GM12878 (cell line): ENCODE measurements around the gene GPR158. TPM values are rescaled to one million over a fixed set of nuclear protein-coding genes. Genes with fewer than 3 reads are reported as not detected.

ENCODE experiments used
- BACH1 ChIP-seq: fragments of 450-650 bp; IDR thresholded peaks from 2 replicates; pipeline ENCODE4 v1.6.1; 2017; ENCODE audit warnings: mild to moderate bottlenecking, borderline replicate concordance
- BMI1 ChIP-seq: fragments of 450-650 bp; IDR thresholded peaks from 2 replicates; pipeline ENCODE4 v1.6.1; 2016; ENCODE audit warnings: mild to moderate bottlenecking, moderate library complexity, borderline replicate concordance
- CBX5 ChIP-seq: sonication (generic); IDR thresholded peaks from 2 replicates; pipeline ENCODE4 v1.6.1; 2016; ENCODE audit warnings: low read depth, moderate library complexity, mild to moderate bottlenecking, inconsistent platforms
- EGR1 ChIP-seq, 2 experiments: IDR thresholded peaks; 1 replicate in 1 of 2; 2 replicates in 1 of 2; pipeline ENCODE4 v1.6.1; 2011 to 2012; ENCODE audit warnings: low read depth in 2 of 2, low read length in 2 of 2, borderline replicate concordance in 1 of 2, mild to moderate bottlenecking in 1 of 2, moderate library complexity in 1 of 2
- HCFC1 ChIP-seq: fragments of 150-350 bp; IDR thresholded peaks from 2 replicates; pipeline ENCODE4 v1.6.1; 2014; ENCODE audit warnings: low read length
- RB1 ChIP-seq: fragments of 450-650 bp; formaldehyde crosslinking; IDR thresholded peaks from 2 replicates; pipeline ENCODE4 v1.6.1; 2017; ENCODE audit warnings: mild to moderate bottlenecking, borderline replicate concordance
- SIN3A ChIP-seq: IDR thresholded peaks from 2 replicates; pipeline ENCODE4 v1.6.1; 2012; ENCODE audit warnings: low read depth, low read length, improper control_type of control experiment
- SREBF2 ChIP-seq: IDR thresholded peaks from 2 replicates; pipeline ENCODE4 v1.6.1; 2012; ENCODE audit warnings: mild to moderate bottlenecking, low read length
- polyA plus RNA-seq, 11 experiments: library from polyadenylated mRNA; depleted of rRNA in 4 of 11; unstranded in 6 of 11; stranded (reverse) in 5 of 11; fragments of >200 nt; fragmentation: Nextera tagmentation in 4 of 11; fragmentation: Illumina TruSeq in 1 of 11; extraction: Ambion mirVana in 4 of 11; extraction: Trizol in 1 of 11; gene quantifications; 1 replicate in 1 of 11; 2 replicates in 10 of 11; pipeline versions ENCODE4 v1.2.1 to v1.2.3, GENCODE V29; 2011 to 2016; ENCODE audit warnings: inconsistent platforms in 2 of 11, missing spikeins in 2 of 11, low read depth in 1 of 11
- total RNA-seq, 4 experiments: library from RNA; depleted of rRNA in 3 of 4; stranded (reverse); fragments of >200 nt in 3 of 4; fragmentation: Illumina TruSeq in 1 of 4; extraction: Trizol in 1 of 4; gene quantifications; 2 replicates each; pipeline versions ENCODE4 v1.2.1 to v1.2.3, GENCODE V29; 2013 to 2021
- TF ChIP-seq, protein P1 (sequence below): fragments of 450-650 bp; IDR thresholded peaks from 2 replicates; pipeline ENCODE4 v1.6.1; 2016; ENCODE audit warnings: mild to moderate bottlenecking, moderate library complexity, borderline replicate concordance
- TF ChIP-seq, protein P2 (sequence below): IDR thresholded peaks from 2 replicates; pipeline ENCODE4 v1.6.1; 2011; ENCODE audit warnings: mild to moderate bottlenecking, low read depth, low read length, moderate library complexity; ENCODE audit not compliant: insufficient replicate concordance
- TF ChIP-seq, protein P3 (sequence below): IDR thresholded peaks from 2 replicates; pipeline ENCODE4 v1.6.1; 2012; ENCODE audit warnings: low read depth, low read length, improper control_type of control experiment
- TF ChIP-seq, protein P4 (sequence below): fragments of 450-650 bp; IDR thresholded peaks from 2 replicates; pipeline ENCODE4 v1.6.1; 2017; ENCODE audit warnings: mild to moderate bottlenecking
- TF ChIP-seq, protein P5 (sequence below): IDR thresholded peaks from 2 replicates; pipeline ENCODE4 v1.6.1; 2011; ENCODE audit warnings: borderline replicate concordance, low read depth, mild to moderate bottlenecking, moderate library complexity, mixed read lengths, low read length; ENCODE audit not compliant: insufficient read depth; ENCODE audit errors: extremely low read length
- TF ChIP-seq, protein P6 (sequence below): fragments of 450-650 bp; IDR thresholded peaks from 2 replicates; pipeline ENCODE4 v1.6.1; 2018; ENCODE audit warnings: borderline replicate concordance, mild to moderate bottlenecking; ENCODE audit not compliant: partially characterized antibody

GPR158 gene
- total and polyA plus RNA-seq, 10 of the 15 experiments (the other 5 are each of a cell fraction or from before 2014, with no cell fraction given): not detected

DNA sequence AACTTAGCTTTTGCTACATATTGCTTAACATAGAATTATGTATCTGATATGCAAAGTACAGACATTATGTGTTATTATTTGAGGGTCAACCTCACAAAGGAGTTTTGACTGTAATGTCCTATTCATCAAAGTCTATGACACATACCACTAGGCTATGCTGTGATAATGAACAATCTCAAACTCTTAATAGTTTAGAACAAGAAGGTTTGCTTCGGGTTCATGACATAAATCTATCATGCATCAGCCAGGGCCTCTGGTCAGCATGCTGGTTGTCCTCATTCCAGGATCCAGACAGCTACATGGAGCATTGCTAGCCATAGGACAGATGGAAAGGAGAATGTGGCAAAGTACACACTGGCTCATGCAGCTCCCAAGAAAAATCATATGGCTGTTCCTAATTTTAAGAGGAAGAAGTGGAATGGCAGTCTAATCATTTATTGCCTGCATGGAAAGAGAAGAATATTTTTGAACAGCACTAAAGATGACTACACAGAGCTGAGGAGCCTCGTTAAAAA, 332.1 kb downstream of the GPR158 start (continued):
- TF ChIP-seq, protein P1, sequence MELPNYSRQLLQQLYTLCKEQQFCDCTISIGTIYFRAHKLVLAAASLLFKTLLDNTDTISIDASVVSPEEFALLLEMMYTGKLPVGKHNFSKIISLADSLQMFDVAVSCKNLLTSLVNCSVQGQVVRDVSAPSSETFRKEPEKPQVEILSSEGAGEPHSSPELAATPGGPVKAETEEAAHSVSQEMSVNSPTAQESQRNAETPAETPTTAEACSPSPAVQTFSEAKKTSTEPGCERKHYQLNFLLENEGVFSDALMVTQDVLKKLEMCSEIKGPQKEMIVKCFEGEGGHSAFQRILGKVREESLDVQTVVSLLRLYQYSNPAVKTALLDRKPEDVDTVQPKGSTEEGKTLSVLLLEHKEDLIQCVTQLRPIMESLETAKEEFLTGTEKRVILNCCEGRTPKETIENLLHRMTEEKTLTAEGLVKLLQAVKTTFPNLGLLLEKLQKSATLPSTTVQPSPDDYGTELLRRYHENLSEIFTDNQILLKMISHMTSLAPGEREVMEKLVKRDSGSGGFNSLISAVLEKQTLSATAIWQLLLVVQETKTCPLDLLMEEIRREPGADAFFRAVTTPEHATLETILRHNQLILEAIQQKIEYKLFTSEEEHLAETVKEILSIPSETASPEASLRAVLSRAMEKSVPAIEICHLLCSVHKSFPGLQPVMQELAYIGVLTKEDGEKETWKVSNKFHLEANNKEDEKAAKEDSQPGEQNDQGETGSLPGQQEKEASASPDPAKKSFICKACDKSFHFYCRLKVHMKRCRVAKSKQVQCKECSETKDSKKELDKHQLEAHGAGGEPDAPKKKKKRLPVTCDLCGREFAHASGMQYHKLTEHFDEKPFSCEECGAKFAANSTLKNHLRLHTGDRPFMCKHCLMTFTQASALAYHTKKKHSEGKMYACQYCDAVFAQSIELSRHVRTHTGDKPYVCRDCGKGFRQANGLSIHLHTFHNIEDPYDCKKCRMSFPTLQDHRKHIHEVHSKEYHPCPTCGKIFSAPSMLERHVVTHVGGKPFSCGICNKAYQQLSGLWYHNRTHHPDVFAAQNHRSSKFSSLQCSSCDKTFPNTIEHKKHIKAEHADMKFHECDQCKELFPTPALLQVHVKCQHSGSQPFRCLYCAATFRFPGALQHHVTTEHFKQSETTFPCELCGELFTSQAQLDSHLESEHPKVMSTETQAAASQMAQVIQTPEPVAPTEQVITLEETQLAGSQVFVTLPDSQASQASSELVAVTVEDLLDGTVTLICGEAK: no peak
- TF ChIP-seq SREBF2 (no peak), HCFC1 (no peak), BACH1 (no peak), CBX5 (no peak), SIN3A (no peak), EGR1 (IDR thresholded peaks at IDR 0.05; ENCODE audit: borderline replicate concordance in 1 of 2, low read depth in 2 of 2, low read length in 2 of 2) (no peak), BMI1 (no peak), RB1 (no peak)
- TF ChIP-seq, protein P2, sequence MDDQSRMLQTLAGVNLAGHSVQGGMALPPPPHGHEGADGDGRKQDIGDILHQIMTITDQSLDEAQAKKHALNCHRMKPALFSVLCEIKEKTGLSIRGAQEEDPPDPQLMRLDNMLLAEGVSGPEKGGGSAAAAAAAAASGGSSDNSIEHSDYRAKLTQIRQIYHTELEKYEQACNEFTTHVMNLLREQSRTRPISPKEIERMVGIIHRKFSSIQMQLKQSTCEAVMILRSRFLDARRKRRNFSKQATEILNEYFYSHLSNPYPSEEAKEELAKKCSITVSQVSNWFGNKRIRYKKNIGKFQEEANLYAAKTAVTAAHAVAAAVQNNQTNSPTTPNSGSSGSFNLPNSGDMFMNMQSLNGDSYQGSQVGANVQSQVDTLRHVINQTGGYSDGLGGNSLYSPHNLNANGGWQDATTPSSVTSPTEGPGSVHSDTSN: no peak
- TF ChIP-seq, protein P3, sequence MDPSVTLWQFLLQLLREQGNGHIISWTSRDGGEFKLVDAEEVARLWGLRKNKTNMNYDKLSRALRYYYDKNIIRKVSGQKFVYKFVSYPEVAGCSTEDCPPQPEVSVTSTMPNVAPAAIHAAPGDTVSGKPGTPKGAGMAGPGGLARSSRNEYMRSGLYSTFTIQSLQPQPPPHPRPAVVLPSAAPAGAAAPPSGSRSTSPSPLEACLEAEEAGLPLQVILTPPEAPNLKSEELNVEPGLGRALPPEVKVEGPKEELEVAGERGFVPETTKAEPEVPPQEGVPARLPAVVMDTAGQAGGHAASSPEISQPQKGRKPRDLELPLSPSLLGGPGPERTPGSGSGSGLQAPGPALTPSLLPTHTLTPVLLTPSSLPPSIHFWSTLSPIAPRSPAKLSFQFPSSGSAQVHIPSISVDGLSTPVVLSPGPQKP: no peak
- TF ChIP-seq, protein P4, sequence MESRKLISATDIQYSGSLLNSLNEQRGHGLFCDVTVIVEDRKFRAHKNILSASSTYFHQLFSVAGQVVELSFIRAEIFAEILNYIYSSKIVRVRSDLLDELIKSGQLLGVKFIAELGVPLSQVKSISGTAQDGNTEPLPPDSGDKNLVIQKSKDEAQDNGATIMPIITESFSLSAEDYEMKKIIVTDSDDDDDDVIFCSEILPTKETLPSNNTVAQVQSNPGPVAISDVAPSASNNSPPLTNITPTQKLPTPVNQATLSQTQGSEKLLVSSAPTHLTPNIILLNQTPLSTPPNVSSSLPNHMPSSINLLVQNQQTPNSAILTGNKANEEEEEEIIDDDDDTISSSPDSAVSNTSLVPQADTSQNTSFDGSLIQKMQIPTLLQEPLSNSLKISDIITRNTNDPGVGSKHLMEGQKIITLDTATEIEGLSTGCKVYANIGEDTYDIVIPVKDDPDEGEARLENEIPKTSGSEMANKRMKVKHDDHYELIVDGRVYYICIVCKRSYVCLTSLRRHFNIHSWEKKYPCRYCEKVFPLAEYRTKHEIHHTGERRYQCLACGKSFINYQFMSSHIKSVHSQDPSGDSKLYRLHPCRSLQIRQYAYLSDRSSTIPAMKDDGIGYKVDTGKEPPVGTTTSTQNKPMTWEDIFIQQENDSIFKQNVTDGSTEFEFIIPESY: no peak
- TF ChIP-seq, protein P5, sequence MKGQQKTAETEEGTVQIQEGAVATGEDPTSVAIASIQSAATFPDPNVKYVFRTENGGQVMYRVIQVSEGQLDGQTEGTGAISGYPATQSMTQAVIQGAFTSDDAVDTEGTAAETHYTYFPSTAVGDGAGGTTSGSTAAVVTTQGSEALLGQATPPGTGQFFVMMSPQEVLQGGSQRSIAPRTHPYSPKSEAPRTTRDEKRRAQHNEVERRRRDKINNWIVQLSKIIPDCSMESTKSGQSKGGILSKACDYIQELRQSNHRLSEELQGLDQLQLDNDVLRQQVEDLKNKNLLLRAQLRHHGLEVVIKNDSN: no peak
- TF ChIP-seq, protein P6, sequence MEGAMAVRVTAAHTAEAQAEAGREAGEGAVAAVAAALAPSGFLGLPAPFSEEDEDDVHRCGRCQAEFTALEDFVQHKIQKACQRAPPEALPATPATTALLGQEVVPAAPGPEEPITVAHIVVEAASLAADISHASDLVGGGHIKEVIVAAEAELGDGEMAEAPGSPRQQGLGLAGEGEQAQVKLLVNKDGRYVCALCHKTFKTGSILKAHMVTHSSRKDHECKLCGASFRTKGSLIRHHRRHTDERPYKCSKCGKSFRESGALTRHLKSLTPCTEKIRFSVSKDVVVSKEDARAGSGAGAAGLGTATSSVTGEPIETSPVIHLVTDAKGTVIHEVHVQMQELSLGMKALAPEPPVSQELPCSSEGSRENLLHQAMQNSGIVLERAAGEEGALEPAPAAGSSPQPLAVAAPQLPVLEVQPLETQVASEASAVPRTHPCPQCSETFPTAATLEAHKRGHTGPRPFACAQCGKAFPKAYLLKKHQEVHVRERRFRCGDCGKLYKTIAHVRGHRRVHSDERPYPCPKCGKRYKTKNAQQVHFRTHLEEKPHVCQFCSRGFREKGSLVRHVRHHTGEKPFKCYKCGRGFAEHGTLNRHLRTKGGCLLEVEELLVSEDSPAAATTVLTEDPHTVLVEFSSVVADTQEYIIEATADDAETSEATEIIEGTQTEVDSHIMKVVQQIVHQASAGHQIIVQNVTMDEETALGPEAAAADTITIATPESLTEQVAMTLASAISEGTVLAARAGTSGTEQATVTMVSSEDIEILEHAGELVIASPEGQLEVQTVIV: no peak
